Duodenal mucosa (tissue), 2 donors: Measurements from ENCODE around the gene ZBTB39.

Experiments
- H3K27ac ChIP-seq: one replicate; pipeline ENCODE4 v1.7.0; 2013; ENCODE audit warnings: low read depth, low read length
- H3K27me3 ChIP-seq, 2 donors: one replicate each; pipeline ENCODE4 v1.7.0; 2013; ENCODE audit warnings: low read length in 2 of 2, control low read depth in 1 of 2; ENCODE audit not compliant: insufficient read depth in 2 of 2, control insufficient read depth in 1 of 2
- H3K36me3 ChIP-seq, 2 donors: one replicate each; pipeline ENCODE4 v1.7.0; 2013; ENCODE audit warnings: low read length in 2 of 2, control low read depth in 1 of 2; ENCODE audit not compliant: insufficient read depth in 2 of 2, control insufficient read depth in 1 of 2
- H3K4me1 ChIP-seq, 2 donors: one replicate each; pipeline ENCODE4 v1.7.0; 2013; ENCODE audit warnings: low read length in 2 of 2, control low read depth in 1 of 2; ENCODE audit not compliant: insufficient read depth in 2 of 2, control insufficient read depth in 1 of 2
- H3K4me3 ChIP-seq, 2 donors: one replicate each; pipeline ENCODE4 v1.7.0; 2013; ENCODE audit warnings: low read length in 2 of 2, low read depth in 1 of 2
- H3K9ac ChIP-seq, 2 donors: one replicate each; pipeline ENCODE4 v1.7.0; 2013; ENCODE audit warnings: low read length in 2 of 2, low read depth in 1 of 2
- H3K9me3 ChIP-seq, 2 donors: one replicate each; pipeline ENCODE4 v1.7.0; 2013; ENCODE audit warnings: low read length in 2 of 2, control low read depth in 1 of 2; ENCODE audit not compliant: control insufficient read depth in 1 of 2

The ZBTB39 gene

GRCh38 chr12:57046947-57047890 is 40.9 kb upstream of the ZBTB39 start:
- H3K4me1 ChIP-seq: peaks cover 24 to 35% of the 10 kb centered on the region in 2 donors
- H3K9ac ChIP-seq: peak overlapping the region; percentile 3 to 74
- peaks cover 23 to 49% of the 10 kb centered on the region in 2 donors for H3K36me3 ChIP-seq
- no peak overlapping the region for H3K27ac ChIP-seq
- H3K27me3 ChIP-seq: no peaks in the 10 kb centered on the region
- no peaks in the 10 kb centered on the region for H3K9me3 ChIP-seq
- H3K4me3 ChIP-seq: peak overlapping the region; percentile 88 to 93

GRCh38 chr12:57046086-57046791 is 39.9 kb upstream of the ZBTB39 start:
- Histone ChIP-seq H3K27ac (no peak overlapping the region), H3K36me3 (peaks cover 30 to 58% of the 10 kb centered on the region in 2 donors), H3K4me1 (peaks cover 21 to 29% of the 10 kb centered on the region in 2 donors), H3K4me3 (peak overlapping the region in 1 of 2 donors; percentile 93), H3K9ac (no peak overlapping the region), H3K9me3 (no peaks in the 10 kb centered on the region), H3K27me3 (no peaks in the 10 kb centered on the region)

DNA sequence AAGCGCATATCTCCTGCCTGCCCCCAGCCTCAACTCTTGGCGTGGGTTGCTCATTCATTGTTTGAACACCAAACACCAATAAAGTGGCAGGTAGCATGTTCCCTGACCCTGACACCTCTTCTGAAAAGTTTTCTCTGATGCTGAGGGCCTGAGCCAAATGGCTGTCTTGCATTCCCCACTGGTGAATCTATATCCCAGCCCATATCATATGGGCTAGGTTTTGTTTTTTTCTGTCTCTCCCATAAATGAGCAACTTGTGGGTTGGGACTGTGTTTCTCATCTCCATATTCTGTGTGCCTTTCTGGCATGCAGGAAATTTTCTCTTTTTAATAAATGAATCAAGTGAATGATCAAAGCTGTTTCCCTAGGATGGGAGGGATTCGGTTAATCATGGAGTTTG is 38.5 kb upstream of the ZBTB39 start:
- H3K4me1 ChIP-seq: peaks cover 20% of the 10 kb centered on the region in 2 donors
- no peak overlapping the region for H3K27ac ChIP-seq
- H3K36me3 ChIP-seq: peaks cover 37 to 71% of the 10 kb centered on the region in 2 donors
- no peak overlapping the region for H3K4me3 ChIP-seq
- no peak overlapping the region for H3K9ac ChIP-seq
- H3K27me3 ChIP-seq: no peaks in the 10 kb centered on the region
- H3K9me3 ChIP-seq: no peaks in the 10 kb centered on the region

GRCh38 chr12:57044468-57044867 is 38.1 kb upstream of the ZBTB39 start:
- H3K4me3 ChIP-seq: no peak overlapping the region
- H3K9me3 ChIP-seq: no peaks in the 10 kb centered on the region
- peaks cover 38 to 75% of the 10 kb centered on the region in 2 donors for H3K36me3 ChIP-seq
- H3K27ac ChIP-seq: no peak overlapping the region
- no peak overlapping the region for H3K9ac ChIP-seq
- H3K27me3 ChIP-seq: no peaks in the 10 kb centered on the region
- peaks cover 20% of the 10 kb centered on the region in 2 donors for H3K4me1 ChIP-seq

DNA sequence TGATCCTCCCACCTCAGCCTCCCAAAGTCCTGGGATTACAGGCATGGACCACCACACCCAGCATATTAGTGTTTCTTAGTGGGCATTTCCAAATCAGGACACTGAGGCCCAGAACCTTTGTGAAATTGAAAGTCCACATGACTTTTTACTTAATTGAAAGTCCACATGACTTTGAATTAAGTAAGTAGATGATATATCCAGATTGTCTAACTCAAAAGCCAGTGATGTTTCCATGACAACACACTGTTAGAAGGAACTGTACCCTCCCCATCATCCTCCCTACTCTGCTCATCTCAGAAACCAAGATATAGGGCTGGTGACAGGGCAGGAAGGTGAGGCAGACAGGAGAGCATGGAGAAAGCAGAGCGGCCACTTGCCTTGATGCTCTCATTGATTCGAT is 36.3 kb upstream of the ZBTB39 start:
- no peak overlapping the region for H3K9ac ChIP-seq
- no peaks in the 10 kb centered on the region for H3K9me3 ChIP-seq
- H3K36me3 ChIP-seq: peaks cover 49 to 90% of the 10 kb centered on the region in 2 donors
- no peaks in the 10 kb centered on the region for H3K27me3 ChIP-seq
- peaks cover 14 to 15% of the 10 kb centered on the region in 2 donors for H3K4me1 ChIP-seq
- H3K4me3 ChIP-seq: no peak overlapping the region
- H3K27ac ChIP-seq: no peak overlapping the region

DNA sequence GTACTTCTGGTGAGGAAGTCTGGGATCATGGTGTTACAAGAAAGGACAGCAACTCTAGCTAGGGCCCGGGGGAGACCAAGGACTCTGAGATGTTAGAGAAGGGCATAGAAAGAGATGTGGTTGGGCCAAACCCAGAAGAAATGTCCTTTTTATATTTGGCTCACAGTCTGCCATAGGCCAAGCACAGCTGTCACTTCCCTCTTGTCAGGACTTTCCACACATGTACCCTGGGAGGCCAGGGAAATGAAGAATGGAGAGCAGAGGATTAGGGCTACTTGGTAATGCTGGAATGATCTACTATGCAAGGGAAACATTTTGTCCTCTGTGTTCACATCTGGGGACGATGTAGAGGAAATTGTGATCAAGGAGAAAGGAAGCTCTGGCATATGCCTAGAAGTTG is 34.4 kb upstream of the ZBTB39 start:
- Histone ChIP-seq H3K4me1 (peaks cover 0 to 8% of the 10 kb centered on the region in 2 donors), H3K27me3 (no peaks in the 10 kb centered on the region), H3K9ac (no peak overlapping the region), H3K9me3 (no peaks in the 10 kb centered on the region), H3K36me3 (peaks cover 54 to 93% of the 10 kb centered on the region in 2 donors), H3K27ac (no peak overlapping the region), H3K4me3 (no peak overlapping the region)

- Histone ChIP-seq H3K27me3 (no peaks in the 10 kb centered on the region), H3K27ac (no peak overlapping the region), H3K9me3 (no peaks in the 10 kb centered on the region), H3K9ac (no peak overlapping the region), H3K4me3 (no peak overlapping the region), H3K4me1 (peaks cover 0 to 4% of the 10 kb centered on the region in 2 donors), H3K36me3 (peaks cover 55 to 93% of the 10 kb centered on the region in 2 donors)
These were observed 33.9 kb upstream of the ZBTB39 start for GRCh38 chr12:57040211-57040610.

DNA sequence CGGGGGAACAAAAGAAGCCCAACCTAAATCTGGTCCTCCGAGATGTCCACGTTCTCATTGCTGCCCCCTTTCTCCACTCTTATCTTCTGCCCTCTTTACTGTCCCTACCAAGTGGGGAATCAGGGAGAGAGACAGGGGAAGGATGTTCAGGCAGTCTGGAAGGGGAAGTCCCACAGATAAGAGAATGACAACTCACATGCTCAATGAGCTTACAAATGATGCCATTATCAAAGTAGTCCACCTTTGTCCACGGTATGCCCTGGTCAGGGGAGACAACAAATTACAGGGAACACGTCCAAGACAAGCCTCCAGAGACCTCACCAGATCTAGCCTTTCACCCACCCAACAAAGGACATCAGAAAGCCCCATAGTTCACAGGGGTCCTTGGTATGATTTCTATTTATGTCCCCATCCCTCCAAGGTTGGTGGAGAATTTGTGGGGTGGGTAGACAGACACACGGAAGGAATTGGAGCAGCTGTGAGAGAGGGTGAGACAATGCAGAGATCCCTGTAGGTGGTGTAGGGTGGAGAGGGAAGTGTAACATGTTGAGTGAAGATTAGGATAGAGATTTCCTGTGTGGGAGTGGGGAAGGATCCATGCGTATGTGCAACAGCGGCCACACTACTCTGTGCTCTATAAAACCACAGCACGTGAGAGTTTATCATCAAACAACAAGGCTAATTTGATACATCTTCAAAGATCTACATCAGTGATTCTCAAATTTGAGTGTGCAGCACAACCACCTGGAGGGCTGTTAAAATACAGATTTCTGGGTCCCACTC is 32.9 kb upstream of the ZBTB39 start:
- Histone ChIP-seq H3K9ac (no peak overlapping the region), H3K27ac (no peak overlapping the region), H3K4me3 (no peak overlapping the region), H3K36me3 (peaks cover 58 to 89% of the 10 kb centered on the region in 2 donors), H3K9me3 (no peaks in the 10 kb centered on the region), H3K27me3 (no peaks in the 10 kb centered on the region), H3K4me1 (no peaks in the 10 kb centered on the region)

- no peak overlapping the region for H3K9ac ChIP-seq
- H3K27ac ChIP-seq: no peak overlapping the region
- H3K27me3 ChIP-seq: no peaks in the 10 kb centered on the region
- peaks cover 51 to 90% of the 10 kb centered on the region in 2 donors for H3K36me3 ChIP-seq
- no peaks in the 10 kb centered on the region for H3K9me3 ChIP-seq
- no peaks in the 10 kb centered on the region for H3K4me1 ChIP-seq
- no peak overlapping the region for H3K4me3 ChIP-seq
These were observed 30.9 kb upstream of the ZBTB39 start for GRCh38 chr12:57037264-57037663.
